Psoas muscle (tissue), 8 donors: ENCODE results near the gene MYO9B. TPM values are rescaled to one million over a fixed set of nuclear protein-coding genes. Genes with fewer than 3 reads are reported as not detected.

Experiments
- ATAC-seq, 4 donors: fragments of 200-7000 bp; cut with Tn5 transposase; one replicate each; pipeline ENCODE4 v1.9.1; 2020; ENCODE audit warnings: moderate library complexity in 3 of 4, mild to moderate bottlenecking in 2 of 4
- DNase-seq, 2 donors: peaks; one replicate each; pipeline ENCODE4 v3.0.0-alpha.2; 2020
- H3K27ac ChIP-seq: fragments of 200-600 bp; one replicate; pipeline ENCODE4 v1.8.0; 2022
- H3K27me3 ChIP-seq, 3 donors: fragments of 200-600 bp in 1 of 3; one replicate each; pipeline versions ENCODE4 v1.6.1 to v1.8.0; 2013 to 2022; ENCODE audit warnings: low read length in 2 of 3, mild to moderate bottlenecking in 2 of 3, moderate library complexity in 1 of 3; ENCODE audit not compliant: insufficient read depth in 3 of 3
- H3K36me3 ChIP-seq, 2 donors: fragments of 200-600 bp in 1 of 2; one replicate each; pipeline versions ENCODE4 v1.6.1 to v1.8.0; 2013 to 2022; ENCODE audit warnings: low read depth in 1 of 2, mild to moderate bottlenecking in 1 of 2, moderate library complexity in 1 of 2; ENCODE audit not compliant: insufficient read depth in 1 of 2
- H3K4me1 ChIP-seq: fragments of 200-600 bp; one replicate; pipeline ENCODE4 v1.8.0; 2022
- H3K4me3 ChIP-seq: fragments of 200-600 bp; one replicate; pipeline ENCODE4 v1.8.0; 2022; ENCODE audit warnings: mild to moderate bottlenecking
- H3K9me3 ChIP-seq: fragments of 200-600 bp; one replicate; pipeline ENCODE4 v1.8.0; 2022
- CTCF ChIP-seq: fragments of 200-600 bp; IDR thresholded peaks from one replicate; pipeline ENCODE4 v1.8.0; 2022; ENCODE audit warnings: antibody characterized with exemption
- WGBS, 3 donors: extraction: QIAGEN DNeasy Blood & Tissue Kit; methylation state at CpG; one replicate each; pipeline versions ENCODE4 v1.1.6 to v1.1.7; 2013; 5-methylcytosine and 5-hydroxymethylcytosine counted together
- intact Hi-C, 2 donors: fragments of 100-400 bp; cut with DNase I; formaldehyde crosslinking; loops; one replicate each; pipeline versions ENCODE4 v1.11.0 to v1.14.2; 2022
- polyA plus RNA-seq, 3 donors: library from polyadenylated mRNA; stranded (reverse); fragments of 200-250 nt; gene quantifications; one replicate each; pipeline ENCODE4 v1.2.3, GENCODE V29; 2013
- total RNA-seq, 4 donors: library from RNA; stranded (reverse); fragmentation: NEBNext Ultra II Directional in 2 of 4; extraction: Animal tissue kit (Norgen Biotek cat#: 25700) in 2 of 4; gene quantifications; one replicate each; pipeline versions ENCODE4 v1.2.1 to v1.2.4, GENCODE V29; 2021 to 2023
- donor health status: healthy with polysubstance abuse.
- donor health status: DM: no; HTN: no; CAD: no; lungs with moderate emphysema.
- donor health status: Bipolar disorder and iron deficiency.
- donor health status: healthy.
- donor health status: DM: yes; HTN: yes; CAD: no.
- donor health status: DM: no; HTN: no; CAD: no.
- donor health status: DM: no; HTN: no; CAD: no.
- donor health status: DM: yes; HTN: yes; CAD: no.

MYO9B gene
- total and polyA plus RNA-seq, 7 donors, result 9.0 to 23.7 (median 15.1) TPM

GRCh38 chr19:17229890-17230289 lies 154.3 kb downstream of the MYO9B start:
- Histone ChIP-seq H3K27me3 (no peaks in the 10 kb centered on the region), H3K9me3 (no peaks in the 10 kb centered on the region), H3K27ac (no peak overlapping the region), H3K36me3 (peaks cover 0 to 28% of the 10 kb centered on the region in 2 donors), H3K4me3 (no peak overlapping the region), H3K4me1 (peaks cover 18% of the 10 kb centered on the region)
- DNase-seq (no peak), ATAC-seq (no peak)
- 91 to 98% (median 95%) methylated on average over 3 of the region's 3 CpGs for WGBS, 3 donors
- intact Hi-C loops, result no loop called here
- no peak for TF ChIP-seq CTCF

- TF ChIP-seq CTCF, result no peak
- peaks cover 0 to 35% of the 10 kb centered on the region in 2 donors for H3K36me3 ChIP-seq
- no peak for DNase-seq
- no peak overlapping the region for H3K27ac ChIP-seq
- peaks cover 10% of the 10 kb centered on the region for H3K4me1 ChIP-seq
- no peak overlapping the region for H3K4me3 ChIP-seq
- ATAC-seq, result no peak
- H3K27me3 ChIP-seq, result no peaks in the 10 kb centered on the region
- WGBS, 3 donors, result 82 to 89% (median 85%) methylated on average over 24 to 25 of the region's 25 CpGs
- intact Hi-C loops, result no loop called here
- H3K9me3 ChIP-seq, result no peaks in the 10 kb centered on the region
Measured at GRCh38 chr19:17232258-17232657, 156.7 kb downstream of the MYO9B start.

- Histone ChIP-seq H3K36me3 (peaks cover 3 to 55% of the 10 kb centered on the region in 2 donors), H3K4me3 (peak overlapping the region; percentile 72), H3K27ac (peak overlapping the region; percentile 67), H3K4me1 (peaks cover 13% of the 10 kb centered on the region), H3K9me3 (no peaks in the 10 kb centered on the region), H3K27me3 (no peaks in the 10 kb centered on the region)
- ATAC-seq, result peak; percentile 66 to 77 (median 71)
- intact Hi-C loops, result loop anchor here in 1 of 2 donors (2.0 kb wide), 1 partner anchor 166 kb away; no protein-coding TSS in a partner anchor
- DNase-seq, result peak; percentile 56 to 72
- TF ChIP-seq CTCF, result no peak
- WGBS, 3 donors, result 29 to 43% (median 42%) methylated on average over 11 of the region's 11 CpGs
Measured at GRCh38 chr19:17234911-17235299, 159.3 kb downstream of the MYO9B start.

GRCh38 chr19:17235300-17235970 lies 159.9 kb downstream of the MYO9B start:
- peaks cover 16% of the 10 kb centered on the region for H3K4me1 ChIP-seq
- peak; percentile 82 to 93 (median 88) for ATAC-seq
- intact Hi-C loops, result loop anchor here in 1 of 2 donors (2.0 kb wide), 1 partner anchor 167 kb away; no protein-coding TSS in a partner anchor
- H3K36me3 ChIP-seq, result peaks cover 3 to 59% of the 10 kb centered on the region in 2 donors
- no peaks in the 10 kb centered on the region for H3K9me3 ChIP-seq
- TF ChIP-seq CTCF, result peak; percentile 52
- WGBS, 3 donors, result 4 to 17% (median 4%) methylated on average over 32 to 80 of the region's 80 CpGs
- no peaks in the 10 kb centered on the region for H3K27me3 ChIP-seq
- DNase-seq, result peak; percentile 74 to 86
- H3K27ac ChIP-seq, result peak overlapping the region; percentile 67
- H3K4me3 ChIP-seq, result peak overlapping the region; percentile 72
